HG03159 (cell line): ENCODE data around the gene THRB.

ENCODE experiments used
- ATAC-seq: cut with Tn5 transposase; IDR thresholded peaks from one replicate; pipeline ENCODE4 v1.9.1; 2021; ENCODE audit warnings: mild to moderate bottlenecking, moderate library complexity; ENCODE audit not compliant: unreplicated experiment

Gene THRB

GRCh38 chr3:24494618-24495325, at the start of gene THRB:
Gene THRB, minus strand, starts transcription at chr3:24494850.
- ATAC-seq = peak; percentile 72

- no peak for ATAC-seq
Observed at GRCh38 chr3:24541935-24542334, 47.3 kb upstream of the THRB start.

- no peak for ATAC-seq
Observed at GRCh38 chr3:24540821-24541220, 46.2 kb upstream of the THRB start.

GRCh38 chr3:24539699-24540098, 45.0 kb upstream of the THRB start:
- no peak for ATAC-seq

GRCh38 chr3:24538891-24539290, 44.2 kb upstream of the THRB start:
- no peak for ATAC-seq

GRCh38 chr3:24533561-24534193, 39.0 kb upstream of the THRB start:
- no peak for ATAC-seq

GRCh38 chr3:24530471-24530870, 35.8 kb upstream of the THRB start:
- ATAC-seq = no peak

GRCh38 chr3:24529210-24529609, 34.6 kb upstream of the THRB start:
- ATAC-seq = no peak

GRCh38 chr3:24526640-24527212, 32.1 kb upstream of the THRB start:
- no peak for ATAC-seq

- ATAC-seq = no peak
Observed at GRCh38 chr3:24525557-24525956, 30.9 kb upstream of the THRB start.

GRCh38 chr3:24525022-24525421, 30.4 kb upstream of the THRB start:
- ATAC-seq = no peak

GRCh38 chr3:24523988-24524727, 29.5 kb upstream of the THRB start:
- no peak for ATAC-seq

- ATAC-seq = no peak
Observed at GRCh38 chr3:24523215-24523614, 28.6 kb upstream of the THRB start.

GRCh38 chr3:24522146-24522579, 27.5 kb upstream of the THRB start:
- no peak for ATAC-seq

GRCh38 chr3:24521420-24522145, 26.9 kb upstream of the THRB start:
- no peak for ATAC-seq

- no peak for ATAC-seq
Observed at GRCh38 chr3:24520976-24521419, 26.3 kb upstream of the THRB start.

- ATAC-seq = no peak
Observed at GRCh38 chr3:24520101-24520495, 25.4 kb upstream of the THRB start.

GRCh38 chr3:24519368-24520100, 24.9 kb upstream of the THRB start:
- peak; percentile 55 for ATAC-seq

- ATAC-seq = no peak
Observed at GRCh38 chr3:24518990-24519367, 24.3 kb upstream of the THRB start.

GRCh38 chr3:24514119-24514518, 19.5 kb upstream of the THRB start:
- no peak for ATAC-seq
